H9 (cell line): Measurements from ENCODE around the gene RGS6. TPM values are rescaled to one million over a fixed set of nuclear protein-coding genes. Genes with fewer than 3 reads are reported as not detected.

Source experiments
- DNase-seq: peaks from one replicate; pipeline ENCODE4 v3.0.0-alpha.2; 2017
- H2AFZ ChIP-seq: one replicate; pipeline ENCODE4 v1.6.1; 2013; ENCODE audit warnings: mild to moderate bottlenecking, low read length, control low read depth, moderate library complexity
- H2AK5ac ChIP-seq: 2 replicates; pipeline ENCODE4 v1.6.1; 2013; ENCODE audit warnings: low read length, control low read depth, mixed read lengths; ENCODE audit not compliant: insufficient read length
- H2BK120ac ChIP-seq: one replicate; pipeline ENCODE4 v1.6.1; 2013; ENCODE audit warnings: low read depth, mild to moderate bottlenecking, low read length, control low read depth, inconsistent platforms; ENCODE audit not compliant: poor library complexity, severe bottlenecking
- H2BK12ac ChIP-seq: 2 replicates; pipeline ENCODE4 v1.6.1; 2013; ENCODE audit warnings: low read length, control low read depth, mixed read lengths, low read depth; ENCODE audit not compliant: insufficient read length
- H2BK15ac ChIP-seq: 2 replicates; pipeline ENCODE4 v1.6.1; 2013; ENCODE audit warnings: low read depth, low read length, control low read depth
- H2BK20ac ChIP-seq: one replicate; pipeline ENCODE4 v1.6.1; 2013; ENCODE audit warnings: low read depth, mild to moderate bottlenecking, low read length, control low read depth, inconsistent platforms; ENCODE audit not compliant: poor library complexity, severe bottlenecking
- H2BK5ac ChIP-seq: 2 replicates; pipeline ENCODE4 v1.6.1; 2013; ENCODE audit warnings: low read length, control low read depth, mixed read lengths; ENCODE audit not compliant: insufficient read length
- H3K14ac ChIP-seq: 2 replicates; pipeline ENCODE4 v1.6.1; 2013; ENCODE audit warnings: low read length, control low read depth; ENCODE audit not compliant: insufficient read depth
- H3K18ac ChIP-seq: 2 replicates; pipeline ENCODE4 v1.6.1; 2013; ENCODE audit warnings: low read depth, mild to moderate bottlenecking, mixed read lengths, low read length, control low read depth; ENCODE audit not compliant: insufficient read length
- H3K23ac ChIP-seq: 2 replicates; pipeline ENCODE4 v1.6.1; 2013; ENCODE audit warnings: low read length, control low read depth, mixed read lengths, low read depth; ENCODE audit not compliant: insufficient read length
- H3K23me2 ChIP-seq: 2 replicates; pipeline ENCODE4 v1.6.1; 2013; ENCODE audit warnings: low read depth, mild to moderate bottlenecking, mixed read lengths, low read length, control low read depth; ENCODE audit not compliant: insufficient read length, poor library complexity, severe bottlenecking
- H3K27ac ChIP-seq: 2 replicates; pipeline ENCODE4 v1.5.1; 2013; ENCODE audit warnings: low read length, control low read depth, mixed read lengths, low read depth; ENCODE audit not compliant: insufficient read length
- H3K27me3 ChIP-seq: 2 replicates; pipeline ENCODE4 v1.6.1; 2013; ENCODE audit warnings: low read length, control low read depth, inconsistent platforms; ENCODE audit not compliant: insufficient read depth
- H3K4ac ChIP-seq: 2 replicates; pipeline ENCODE4 v1.6.1; 2013; ENCODE audit warnings: low read depth, mild to moderate bottlenecking, control low read depth, inconsistent platforms, low read length, moderate library complexity
- H3K4me1 ChIP-seq: 2 replicates; pipeline ENCODE4 v1.6.1; 2013; ENCODE audit warnings: low read length, control low read depth, inconsistent platforms; ENCODE audit not compliant: insufficient read depth
- H3K4me2 ChIP-seq: 2 replicates; pipeline ENCODE4 v1.6.1; 2013; ENCODE audit warnings: low read length, control low read depth, mixed read lengths; ENCODE audit not compliant: insufficient read length, insufficient read depth
- H3K56ac ChIP-seq: 2 replicates; pipeline ENCODE4 v1.6.1; 2013; ENCODE audit warnings: low read depth, mild to moderate bottlenecking, mixed read lengths, low read length, control low read depth; ENCODE audit not compliant: insufficient read length
- H3K79me1 ChIP-seq: 2 replicates; pipeline ENCODE4 v1.6.1; 2013; ENCODE audit warnings: low read depth, mild to moderate bottlenecking, moderate library complexity, low read length, control low read depth, inconsistent platforms; ENCODE audit not compliant: insufficient read depth, poor library complexity, severe bottlenecking
- H3K79me2 ChIP-seq: 2 replicates; pipeline ENCODE4 v1.6.1; 2013; ENCODE audit warnings: low read length, control low read depth, inconsistent platforms; ENCODE audit not compliant: insufficient read depth
- H3K9ac ChIP-seq: 2 replicates; pipeline ENCODE4 v1.6.1; 2013; ENCODE audit warnings: low read length, control low read depth, mixed read lengths; ENCODE audit not compliant: insufficient read length; ENCODE audit errors: extremely low read depth
- H3K9me3 ChIP-seq: one replicate; pipeline ENCODE4 v1.6.1; 2013; ENCODE audit warnings: low read depth, low read length, inconsistent platforms; ENCODE audit not compliant: control insufficient read depth
- H3T11ph ChIP-seq: one replicate; pipeline ENCODE4 v1.6.1; 2013; ENCODE audit warnings: mild to moderate bottlenecking, low read length, control low read depth, inconsistent platforms
- H4K20me1 ChIP-seq: one replicate; pipeline ENCODE4 v1.6.1; 2013; ENCODE audit not compliant: control insufficient read depth, insufficient read length, insufficient read depth
- H4K5ac ChIP-seq: 2 replicates; pipeline ENCODE4 v1.6.1; 2013; ENCODE audit warnings: low read depth, mild to moderate bottlenecking, mixed read lengths, low read length, control low read depth; ENCODE audit not compliant: insufficient read length
- H4K8ac ChIP-seq: replicated peaks from 2 replicates; pipeline ENCODE4 v1.6.1; 2013; ENCODE audit warnings: low read length, control low read depth, mixed read lengths, low read depth; ENCODE audit not compliant: insufficient read length
- H4K91ac ChIP-seq: 2 replicates; pipeline ENCODE4 v1.6.1; 2013; ENCODE audit warnings: low read depth, mild to moderate bottlenecking, moderate library complexity, mixed read lengths, low read length, control low read depth; ENCODE audit not compliant: insufficient read length
- H3K27ac Mint-ChIP-seq, 3 experiments: 2 replicates in 2 of 3; 3 replicates in 1 of 3; pipeline ENCODE4 v1.8.0; 2020 to 2021; ENCODE audit warnings: mixed read lengths in 3 of 3, mild to moderate bottlenecking in 1 of 3, moderate library complexity in 1 of 3
- H3K27me3 Mint-ChIP-seq: 2 replicates; pipeline ENCODE4 v1.8.0; 2021; ENCODE audit warnings: low read depth, mild to moderate bottlenecking, moderate library complexity, mixed read lengths
- H3K36me3 Mint-ChIP-seq, 3 experiments: 2 replicates in 2 of 3; 3 replicates in 1 of 3; pipeline ENCODE4 v1.8.0; 2020 to 2021; ENCODE audit warnings: low read depth in 3 of 3, mixed read lengths in 3 of 3; ENCODE audit not compliant: insufficient read depth in 1 of 3
- H3K4me1 Mint-ChIP-seq, 2 experiments: 2 replicates each; pipeline ENCODE4 v1.8.0; 2020; ENCODE audit warnings: mixed read lengths in 2 of 2
- H3K4me3 Mint-ChIP-seq, 2 experiments: 2 replicates in 1 of 2; 3 replicates in 1 of 2; pipeline ENCODE4 v1.8.0; 2020 to 2021; ENCODE audit warnings: mild to moderate bottlenecking in 2 of 2, mixed read lengths in 2 of 2, moderate library complexity in 1 of 2
- H3K9me3 Mint-ChIP-seq, 2 experiments: 2 replicates in 1 of 2; 3 replicates in 1 of 2; pipeline ENCODE4 v1.8.0; 2020; ENCODE audit warnings: mild to moderate bottlenecking in 2 of 2, mixed read lengths in 2 of 2, moderate library complexity in 1 of 2
- WGBS: extraction: QIAGEN DNeasy Blood & Tissue Kit; methylation state at CpG from one replicate; pipeline ENCODE4 v1.1.7; 2013; ENCODE audit warnings: missing lambda C conversion rate, low lambda C conversion rate, mixed read lengths; ENCODE audit not compliant: insufficient read length; ENCODE audit errors: extremely low coverage; 5-methylcytosine and 5-hydroxymethylcytosine counted together
- total RNA-seq: library from RNA; stranded (reverse); gene quantifications from 2 replicates; pipeline ENCODE4 v1.2.1, GENCODE V29; 2021
- TF ChIP-seq, protein P1 (sequence below): fragments of 200-600 bp; sonication (generic); conservative IDR thresholded peaks from 3 replicates; pipeline ENCODE4 v1.8.0; 2021; ENCODE audit warnings: antibody characterized with exemption, mild to moderate bottlenecking

The RGS6 gene
- total RNA-seq, 1 experiment from 2014 or later = 3.0 TPM

DNA sequence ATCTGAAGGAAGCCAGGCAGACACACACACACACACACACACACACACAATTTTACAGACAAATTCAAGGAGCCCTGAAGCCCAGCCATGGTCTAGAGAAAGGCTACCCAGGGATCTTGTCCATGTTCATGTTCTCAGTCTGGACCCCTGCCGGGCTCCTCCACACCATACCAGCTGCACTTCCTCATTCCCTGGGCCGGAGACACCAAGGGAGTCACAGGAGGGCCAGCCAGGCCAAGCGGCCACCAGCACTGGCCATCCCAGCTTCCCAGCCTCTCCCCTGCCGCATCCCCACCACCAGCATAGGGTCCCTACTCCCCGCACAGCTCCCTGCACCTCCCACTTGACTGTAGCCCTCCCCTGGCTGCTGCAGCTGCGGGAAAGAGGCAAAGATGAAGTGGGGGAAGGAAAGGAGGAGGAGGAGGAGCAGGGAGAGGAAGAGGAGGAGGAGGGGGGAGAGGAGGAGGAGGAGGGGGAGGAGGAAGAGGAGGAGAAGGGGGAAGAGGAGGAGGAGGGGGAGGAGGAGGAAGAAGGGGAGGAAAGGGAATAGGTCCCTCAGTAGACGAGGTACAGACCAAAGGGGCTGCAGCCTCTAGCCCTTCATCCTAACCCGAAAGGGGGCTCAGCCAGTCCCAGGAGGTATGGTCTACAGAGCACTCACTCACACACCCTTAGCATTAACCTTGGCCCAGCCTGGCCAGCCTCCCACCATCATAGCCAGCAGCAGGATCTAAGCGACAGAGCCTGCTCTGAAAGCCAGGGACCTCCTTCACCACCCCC, 668.5 kb downstream of the RGS6 start:
- H3K27ac ChIP-seq = no peak overlapping the region
- peaks cover 4% of the 10 kb centered on the region; the same call in 1 of the 2 replicates for H3K27me3 Mint-ChIP-seq
- H3K14ac ChIP-seq = no peak overlapping the region; the same call in 1 of the 2 replicates
- DNase-seq = no peak
- no peak overlapping the region for H3K23ac ChIP-seq
- H3K4me3 Mint-ChIP-seq = no peak overlapping the region
- H4K20me1 ChIP-seq = no peaks in the 10 kb centered on the region
- H2BK120ac ChIP-seq = no peak overlapping the region
- TF ChIP-seq, protein P1, sequence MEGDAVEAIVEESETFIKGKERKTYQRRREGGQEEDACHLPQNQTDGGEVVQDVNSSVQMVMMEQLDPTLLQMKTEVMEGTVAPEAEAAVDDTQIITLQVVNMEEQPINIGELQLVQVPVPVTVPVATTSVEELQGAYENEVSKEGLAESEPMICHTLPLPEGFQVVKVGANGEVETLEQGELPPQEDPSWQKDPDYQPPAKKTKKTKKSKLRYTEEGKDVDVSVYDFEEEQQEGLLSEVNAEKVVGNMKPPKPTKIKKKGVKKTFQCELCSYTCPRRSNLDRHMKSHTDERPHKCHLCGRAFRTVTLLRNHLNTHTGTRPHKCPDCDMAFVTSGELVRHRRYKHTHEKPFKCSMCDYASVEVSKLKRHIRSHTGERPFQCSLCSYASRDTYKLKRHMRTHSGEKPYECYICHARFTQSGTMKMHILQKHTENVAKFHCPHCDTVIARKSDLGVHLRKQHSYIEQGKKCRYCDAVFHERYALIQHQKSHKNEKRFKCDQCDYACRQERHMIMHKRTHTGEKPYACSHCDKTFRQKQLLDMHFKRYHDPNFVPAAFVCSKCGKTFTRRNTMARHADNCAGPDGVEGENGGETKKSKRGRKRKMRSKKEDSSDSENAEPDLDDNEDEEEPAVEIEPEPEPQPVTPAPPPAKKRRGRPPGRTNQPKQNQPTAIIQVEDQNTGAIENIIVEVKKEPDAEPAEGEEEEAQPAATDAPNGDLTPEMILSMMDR = no peak
- no peak overlapping the region for H3K9ac ChIP-seq
- H3K4me2 ChIP-seq = no peak overlapping the region
- no peak overlapping the region for H3T11ph ChIP-seq
- H4K8ac ChIP-seq = no peak overlapping the region
- no peak overlapping the region for H2AK5ac ChIP-seq
- no peaks in the 10 kb centered on the region for H3K36me3 Mint-ChIP-seq
- H2BK12ac ChIP-seq = no peak overlapping the region
- H3K9me3 Mint-ChIP-seq = no peaks in the 10 kb centered on the region; a peak in 1 of 5 replicates
- H2BK5ac ChIP-seq = no peak overlapping the region
- H2BK15ac ChIP-seq = no peak overlapping the region
- no CpG with 5 or more reads among the region's 9 CpGs for WGBS
- no peaks in the 10 kb centered on the region for H3K27me3 ChIP-seq
- H3K23me2 ChIP-seq = no peaks in the 10 kb centered on the region
- no peaks in the 10 kb centered on the region for H3K79me1 ChIP-seq
- H3K4ac ChIP-seq = no peak overlapping the region
- H4K91ac ChIP-seq = no peak overlapping the region
- no peaks in the 10 kb centered on the region; the same call in 1 of the 2 replicates for H3K4me1 ChIP-seq
- H4K5ac ChIP-seq = no peak overlapping the region
- H3K27ac Mint-ChIP-seq = peak overlapping the region in 1 of 3 experiments; percentile 65; a peak in 1 of 7 replicates
- no peaks in the 10 kb centered on the region for H3K79me2 ChIP-seq
- no peaks in the 10 kb centered on the region for H3K9me3 ChIP-seq
- H3K18ac ChIP-seq = no peak overlapping the region
- no peak overlapping the region for H2AFZ ChIP-seq
- H3K4me1 Mint-ChIP-seq = peaks cover 18 to 28% of the 10 kb centered on the region in 2 experiments
- H2BK20ac ChIP-seq = no peak overlapping the region
- no peak overlapping the region for H3K56ac ChIP-seq
